Measurements from ENCODE around the gene CDS2.

CDS2 gene

DNA sequence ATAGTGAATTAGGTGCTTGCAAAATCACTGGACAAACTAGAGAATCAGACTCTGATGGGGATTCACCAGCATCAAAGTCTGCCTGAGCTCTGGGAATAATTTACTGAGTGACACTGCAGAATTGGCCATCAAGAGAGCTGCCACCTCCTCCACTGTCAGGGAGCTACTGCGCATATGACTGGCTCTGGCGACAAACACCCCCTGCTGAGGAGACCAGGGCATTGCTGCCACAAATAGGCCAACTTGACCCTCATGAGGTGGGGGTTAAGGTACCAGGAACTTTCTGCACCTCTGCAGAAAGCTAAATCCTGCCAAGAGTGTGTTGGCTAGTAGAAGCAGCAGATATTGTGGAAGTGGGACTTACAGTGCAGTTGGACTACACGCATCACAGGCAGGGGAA, 88.0 kb downstream of the CDS2 start (continued):
- TF ChIP-seq, protein P1, sequence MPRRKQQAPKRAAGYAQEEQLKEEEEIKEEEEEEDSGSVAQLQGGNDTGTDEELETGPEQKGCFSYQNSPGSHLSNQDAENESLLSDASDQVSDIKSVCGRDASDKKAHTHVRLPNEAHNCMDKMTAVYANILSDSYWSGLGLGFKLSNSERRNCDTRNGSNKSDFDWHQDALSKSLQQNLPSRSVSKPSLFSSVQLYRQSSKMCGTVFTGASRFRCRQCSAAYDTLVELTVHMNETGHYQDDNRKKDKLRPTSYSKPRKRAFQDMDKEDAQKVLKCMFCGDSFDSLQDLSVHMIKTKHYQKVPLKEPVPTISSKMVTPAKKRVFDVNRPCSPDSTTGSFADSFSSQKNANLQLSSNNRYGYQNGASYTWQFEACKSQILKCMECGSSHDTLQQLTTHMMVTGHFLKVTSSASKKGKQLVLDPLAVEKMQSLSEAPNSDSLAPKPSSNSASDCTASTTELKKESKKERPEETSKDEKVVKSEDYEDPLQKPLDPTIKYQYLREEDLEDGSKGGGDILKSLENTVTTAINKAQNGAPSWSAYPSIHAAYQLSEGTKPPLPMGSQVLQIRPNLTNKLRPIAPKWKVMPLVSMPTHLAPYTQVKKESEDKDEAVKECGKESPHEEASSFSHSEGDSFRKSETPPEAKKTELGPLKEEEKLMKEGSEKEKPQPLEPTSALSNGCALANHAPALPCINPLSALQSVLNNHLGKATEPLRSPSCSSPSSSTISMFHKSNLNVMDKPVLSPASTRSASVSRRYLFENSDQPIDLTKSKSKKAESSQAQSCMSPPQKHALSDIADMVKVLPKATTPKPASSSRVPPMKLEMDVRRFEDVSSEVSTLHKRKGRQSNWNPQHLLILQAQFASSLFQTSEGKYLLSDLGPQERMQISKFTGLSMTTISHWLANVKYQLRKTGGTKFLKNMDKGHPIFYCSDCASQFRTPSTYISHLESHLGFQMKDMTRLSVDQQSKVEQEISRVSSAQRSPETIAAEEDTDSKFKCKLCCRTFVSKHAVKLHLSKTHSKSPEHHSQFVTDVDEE (CRISPR knock-in tag; IDR thresholded peaks at IDR 0.05) = no peak
- TF ChIP-seq ARNTL (CRISPR knock-in tag; IDR thresholded peaks at IDR 0.05; ENCODE audit: borderline replicate concordance, low read depth) = no peak
- no peak for TF ChIP-seq CSDC2 (CRISPR knock-in tag; IDR thresholded peaks at IDR 0.05)

DNA sequence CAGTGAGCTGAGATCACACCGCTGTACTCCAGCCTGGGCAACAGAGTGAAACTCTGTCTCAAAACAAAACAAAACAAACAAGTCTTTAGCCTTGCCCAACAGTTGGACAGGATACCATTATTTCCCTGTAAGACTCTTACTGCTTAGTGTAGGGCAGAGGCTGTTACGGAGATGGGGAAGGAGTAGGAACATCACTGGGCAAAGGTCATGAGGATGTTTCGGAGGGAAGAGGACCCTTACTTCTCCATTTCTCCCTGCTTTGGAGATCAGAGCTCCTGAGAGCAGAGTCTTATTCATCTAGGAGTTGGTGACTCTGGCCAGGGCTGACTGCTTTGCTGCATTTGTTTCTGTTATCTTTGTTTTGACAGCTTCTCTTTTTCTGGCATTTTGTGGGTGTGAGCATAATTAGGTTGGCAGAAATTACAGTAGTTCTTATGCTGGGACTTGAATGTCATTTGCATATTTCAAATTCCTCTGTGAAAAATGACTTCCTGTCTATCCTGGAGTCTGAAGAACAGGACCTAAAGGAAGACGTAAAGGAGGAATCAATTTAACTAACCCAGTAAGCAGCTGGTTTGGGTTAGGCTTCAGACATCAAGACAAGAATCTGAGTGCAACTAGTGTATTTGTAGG, 89.0 kb downstream of the CDS2 start:
- peak; percentile 90 for ATAC-seq
- TF ChIP-seq PPARA (CRISPR knock-in tag; IDR thresholded peaks at IDR 0.05; ENCODE audit: borderline replicate concordance) (no peak), SNAI2 (CRISPR knock-in tag; IDR thresholded peaks at IDR 0.05) (no peak), ZNF70 (CRISPR knock-in tag; IDR thresholded peaks at IDR 0.05) (no peak), ZNF8 (CRISPR knock-in tag; IDR thresholded peaks at IDR 0.05) (no peak), TOX (CRISPR knock-in tag; IDR thresholded peaks at IDR 0.05; ENCODE audit: borderline replicate concordance) (no peak), CSDC2 (CRISPR knock-in tag; IDR thresholded peaks at IDR 0.05) (no peak), TCF4 (CRISPR knock-in tag; IDR thresholded peaks at IDR 0.05; ENCODE audit: borderline replicate concordance) (no peak), RARB (CRISPR knock-in tag; IDR thresholded peaks at IDR 0.05) (no peak), OSR1 (CRISPR knock-in tag; IDR thresholded peaks at IDR 0.05) (no peak), ESRRG (CRISPR knock-in tag; IDR thresholded peaks at IDR 0.05) (no peak), ZFP30 (CRISPR knock-in tag; IDR thresholded peaks at IDR 0.05) (no peak), ARNTL (CRISPR knock-in tag; IDR thresholded peaks at IDR 0.05; ENCODE audit: borderline replicate concordance, low read depth) (no peak), BACH2 (CRISPR knock-in tag; IDR thresholded peaks at IDR 0.05; ENCODE audit: borderline replicate concordance) (no peak), ZC3H10 (CRISPR knock-in tag; IDR thresholded peaks at IDR 0.05) (no peak), ZNF565 (CRISPR knock-in tag; conservative IDR thresholded peaks at IDR 0.05; ENCODE audit: low read depth) (no peak)
- TF ChIP-seq, protein P2, sequence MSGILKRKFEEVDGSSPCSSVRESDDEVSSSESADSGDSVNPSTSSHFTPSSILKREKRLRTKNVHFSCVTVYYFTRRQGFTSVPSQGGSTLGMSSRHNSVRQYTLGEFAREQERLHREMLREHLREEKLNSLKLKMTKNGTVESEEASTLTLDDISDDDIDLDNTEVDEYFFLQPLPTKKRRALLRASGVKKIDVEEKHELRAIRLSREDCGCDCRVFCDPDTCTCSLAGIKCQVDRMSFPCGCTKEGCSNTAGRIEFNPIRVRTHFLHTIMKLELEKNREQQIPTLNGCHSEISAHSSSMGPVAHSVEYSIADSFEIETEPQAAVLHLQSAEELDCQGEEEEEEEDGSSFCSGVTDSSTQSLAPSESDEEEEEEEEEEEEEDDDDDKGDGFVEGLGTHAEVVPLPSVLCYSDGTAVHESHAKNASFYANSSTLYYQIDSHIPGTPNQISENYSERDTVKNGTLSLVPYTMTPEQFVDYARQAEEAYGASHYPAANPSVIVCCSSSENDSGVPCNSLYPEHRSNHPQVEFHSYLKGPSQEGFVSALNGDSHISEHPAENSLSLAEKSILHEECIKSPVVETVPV (CRISPR knock-in tag; IDR thresholded peaks at IDR 0.05) = no peak
- TF ChIP-seq, protein P3, sequence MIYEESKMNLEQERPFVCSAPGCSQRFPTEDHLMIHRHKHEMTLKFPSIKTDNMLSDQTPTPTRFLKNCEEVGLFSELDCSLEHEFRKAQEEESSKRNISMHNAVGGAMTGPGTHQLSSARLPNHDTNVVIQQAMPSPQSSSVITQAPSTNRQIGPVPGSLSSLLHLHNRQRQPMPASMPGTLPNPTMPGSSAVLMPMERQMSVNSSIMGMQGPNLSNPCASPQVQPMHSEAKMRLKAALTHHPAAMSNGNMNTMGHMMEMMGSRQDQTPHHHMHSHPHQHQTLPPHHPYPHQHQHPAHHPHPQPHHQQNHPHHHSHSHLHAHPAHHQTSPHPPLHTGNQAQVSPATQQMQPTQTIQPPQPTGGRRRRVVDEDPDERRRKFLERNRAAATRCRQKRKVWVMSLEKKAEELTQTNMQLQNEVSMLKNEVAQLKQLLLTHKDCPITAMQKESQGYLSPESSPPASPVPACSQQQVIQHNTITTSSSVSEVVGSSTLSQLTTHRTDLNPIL (CRISPR knock-in tag; IDR thresholded peaks at IDR 0.05; ENCODE audit: low read depth) = no peak
- TF ChIP-seq, protein P4, sequence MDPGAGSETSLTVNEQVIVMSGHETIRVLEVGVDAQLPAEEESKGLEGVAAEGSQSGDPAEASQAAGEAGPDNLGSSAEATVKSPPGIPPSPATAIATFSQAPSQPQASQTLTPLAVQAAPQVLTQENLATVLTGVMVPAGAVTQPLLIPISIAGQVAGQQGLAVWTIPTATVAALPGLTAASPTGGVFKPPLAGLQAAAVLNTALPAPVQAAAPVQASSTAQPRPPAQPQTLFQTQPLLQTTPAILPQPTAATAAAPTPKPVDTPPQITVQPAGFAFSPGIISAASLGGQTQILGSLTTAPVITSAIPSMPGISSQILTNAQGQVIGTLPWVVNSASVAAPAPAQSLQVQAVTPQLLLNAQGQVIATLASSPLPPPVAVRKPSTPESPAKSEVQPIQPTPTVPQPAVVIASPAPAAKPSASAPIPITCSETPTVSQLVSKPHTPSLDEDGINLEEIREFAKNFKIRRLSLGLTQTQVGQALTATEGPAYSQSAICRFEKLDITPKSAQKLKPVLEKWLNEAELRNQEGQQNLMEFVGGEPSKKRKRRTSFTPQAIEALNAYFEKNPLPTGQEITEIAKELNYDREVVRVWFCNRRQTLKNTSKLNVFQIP (CRISPR knock-in tag; IDR thresholded peaks at IDR 0.05; ENCODE audit: borderline replicate concordance, low read depth) = no peak
- TF ChIP-seq, protein P5, sequence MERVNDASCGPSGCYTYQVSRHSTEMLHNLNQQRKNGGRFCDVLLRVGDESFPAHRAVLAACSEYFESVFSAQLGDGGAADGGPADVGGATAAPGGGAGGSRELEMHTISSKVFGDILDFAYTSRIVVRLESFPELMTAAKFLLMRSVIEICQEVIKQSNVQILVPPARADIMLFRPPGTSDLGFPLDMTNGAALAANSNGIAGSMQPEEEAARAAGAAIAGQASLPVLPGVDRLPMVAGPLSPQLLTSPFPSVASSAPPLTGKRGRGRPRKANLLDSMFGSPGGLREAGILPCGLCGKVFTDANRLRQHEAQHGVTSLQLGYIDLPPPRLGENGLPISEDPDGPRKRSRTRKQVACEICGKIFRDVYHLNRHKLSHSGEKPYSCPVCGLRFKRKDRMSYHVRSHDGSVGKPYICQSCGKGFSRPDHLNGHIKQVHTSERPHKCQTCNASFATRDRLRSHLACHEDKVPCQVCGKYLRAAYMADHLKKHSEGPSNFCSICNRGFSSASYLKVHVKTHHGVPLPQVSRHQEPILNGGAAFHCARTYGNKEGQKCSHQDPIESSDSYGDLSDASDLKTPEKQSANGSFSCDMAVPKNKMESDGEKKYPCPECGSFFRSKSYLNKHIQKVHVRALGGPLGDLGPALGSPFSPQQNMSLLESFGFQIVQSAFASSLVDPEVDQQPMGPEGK (CRISPR knock-in tag; IDR thresholded peaks at IDR 0.05; ENCODE audit: borderline replicate concordance) = no peak

DNA sequence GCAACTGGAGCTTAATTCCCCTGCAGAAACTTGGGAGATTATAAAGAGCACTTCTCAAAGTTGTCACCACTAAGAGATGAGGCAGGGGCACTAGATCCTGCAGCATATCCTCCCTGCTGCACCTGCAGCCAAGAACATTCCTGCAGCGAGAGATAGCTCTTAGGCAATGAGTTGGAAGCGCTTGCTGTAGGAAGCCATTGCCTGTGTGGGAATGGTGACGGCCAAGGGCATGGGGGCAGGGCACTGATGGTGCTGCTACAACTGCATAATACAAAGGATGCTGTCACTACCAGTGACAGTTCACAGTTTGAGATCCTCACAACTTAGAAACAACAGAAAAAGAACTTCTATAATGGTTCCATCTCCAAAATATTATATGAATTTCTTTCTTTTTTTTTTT, 89.9 kb downstream of the CDS2 start:
- no peak for ATAC-seq
- no peak for TF ChIP-seq ZNF70 (CRISPR knock-in tag; IDR thresholded peaks at IDR 0.05)
- TF ChIP-seq, protein P4 (CRISPR knock-in tag; IDR thresholded peaks at IDR 0.05; ENCODE audit: borderline replicate concordance, low read depth) = no peak
- TF ChIP-seq, protein P5 (CRISPR knock-in tag; IDR thresholded peaks at IDR 0.05; ENCODE audit: borderline replicate concordance) = no peak
- no peak for TF ChIP-seq TOX (CRISPR knock-in tag; IDR thresholded peaks at IDR 0.05; ENCODE audit: borderline replicate concordance)
- no peak for TF ChIP-seq ZFP30 (CRISPR knock-in tag; IDR thresholded peaks at IDR 0.05)
- no peak for TF ChIP-seq OSR1 (CRISPR knock-in tag; IDR thresholded peaks at IDR 0.05)
- TF ChIP-seq, protein P1 (CRISPR knock-in tag; IDR thresholded peaks at IDR 0.05) = no peak

Measured in SK-N-SH treated with all-trans-retinoic acid at 6 μM for 48 hours (cell line).